Germinal center (tissue), 1 donor: ENCODE measurements around the gene CTPS2.

Source experiments
- DNase-seq: peaks from one replicate; pipeline ENCODE4 v3.0.0; 2012; ENCODE audit warnings: mixed read lengths, low spot score

CTPS2 gene

GRCh38 chrX:16711893-16712547 is 449 bp downstream of the CTPS2 start:
- peak; percentile 14 for DNase-seq

- DNase-seq, result peak; percentile 3
Measured at GRCh38 chrX:16711219-16711811, 1.2 kb downstream of the CTPS2 start.

DNA sequence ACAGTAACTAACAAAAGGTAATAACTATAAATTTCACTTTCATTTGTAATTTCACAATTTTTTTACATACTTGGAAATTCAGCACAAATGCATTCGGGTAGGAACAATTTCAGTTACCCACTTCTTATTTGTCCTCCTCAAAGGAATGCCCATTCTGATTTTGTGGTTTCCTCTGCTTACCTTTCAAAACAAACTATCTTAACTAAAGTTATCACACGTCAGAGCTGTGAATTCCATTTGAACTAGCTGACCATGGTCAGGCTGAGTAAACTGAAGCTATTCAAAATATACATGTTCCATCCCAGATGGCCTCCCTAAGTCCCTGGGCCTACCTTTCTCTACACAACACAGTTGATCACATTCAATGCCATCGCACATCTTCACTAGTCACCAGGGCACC is 4.5 kb downstream of the CTPS2 start:
- DNase-seq, result no peak

GRCh38 chrX:16705370-16705769 is 7.1 kb downstream of the CTPS2 start:
- DNase-seq, result no peak

DNA sequence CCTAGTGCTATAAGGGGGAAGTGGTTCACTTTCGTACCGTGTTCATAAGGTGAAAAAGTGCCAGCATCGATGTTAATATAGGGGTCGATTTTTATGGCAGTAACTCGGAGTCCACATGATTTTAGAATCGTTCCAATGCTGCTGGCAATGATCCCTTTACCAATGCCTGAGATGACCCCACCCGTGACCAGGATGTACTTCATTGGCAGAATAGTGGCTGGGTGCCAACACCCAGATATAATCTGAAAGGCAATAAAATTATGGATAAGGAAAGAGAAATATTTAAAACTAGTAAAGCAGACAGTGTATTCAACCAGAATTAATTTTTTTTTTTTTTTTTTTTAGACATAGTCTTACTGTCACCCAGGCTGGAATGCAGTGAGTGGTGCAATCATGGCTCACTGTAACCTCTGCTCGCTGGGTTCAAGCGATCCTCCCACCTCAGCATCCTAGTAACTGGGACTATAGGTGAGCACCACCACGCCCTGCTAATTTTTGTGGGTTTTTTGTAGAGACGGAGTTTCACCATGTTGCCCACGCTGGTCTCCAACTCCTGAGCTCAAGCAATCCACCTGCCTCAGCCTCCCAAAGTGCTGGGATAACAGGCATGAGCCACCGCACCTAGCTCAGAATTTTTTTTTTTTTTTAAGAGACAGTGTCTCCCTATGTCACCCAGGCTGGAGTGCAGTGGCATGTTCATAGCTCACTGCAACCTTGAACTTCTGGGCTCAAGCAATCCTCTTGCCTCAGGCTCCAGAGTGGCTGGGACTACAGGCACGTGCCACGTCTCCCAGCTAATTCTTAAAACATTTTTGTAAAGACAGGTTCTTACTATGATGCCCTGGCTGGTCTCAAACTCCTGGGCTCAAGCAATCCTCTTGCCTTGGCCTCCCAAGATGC is 9.5 kb downstream of the CTPS2 start:
- DNase-seq, result no peak

DNA sequence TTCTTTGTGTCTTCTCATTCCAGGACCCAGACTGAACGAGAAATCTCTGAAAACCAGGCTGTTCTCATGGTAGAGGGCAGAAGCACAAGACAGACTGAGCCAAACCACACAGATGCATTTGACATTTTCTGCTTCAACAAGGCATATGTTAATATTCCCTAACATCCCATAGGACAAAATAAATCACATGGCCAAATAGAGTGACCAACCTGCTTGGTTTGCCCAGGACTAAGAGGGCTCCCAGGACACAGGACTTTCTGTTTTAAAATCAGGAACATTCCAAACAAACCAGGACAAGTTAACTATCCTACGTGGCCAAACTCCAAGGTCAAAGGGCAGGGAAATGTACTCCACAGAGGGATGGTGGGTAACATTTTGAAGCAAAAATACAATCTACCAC is 11.7 kb downstream of the CTPS2 start:
- DNase-seq, result no peak

GRCh38 chrX:16699389-16699788 is 13.1 kb downstream of the CTPS2 start:
- DNase-seq, result no peak

DNA sequence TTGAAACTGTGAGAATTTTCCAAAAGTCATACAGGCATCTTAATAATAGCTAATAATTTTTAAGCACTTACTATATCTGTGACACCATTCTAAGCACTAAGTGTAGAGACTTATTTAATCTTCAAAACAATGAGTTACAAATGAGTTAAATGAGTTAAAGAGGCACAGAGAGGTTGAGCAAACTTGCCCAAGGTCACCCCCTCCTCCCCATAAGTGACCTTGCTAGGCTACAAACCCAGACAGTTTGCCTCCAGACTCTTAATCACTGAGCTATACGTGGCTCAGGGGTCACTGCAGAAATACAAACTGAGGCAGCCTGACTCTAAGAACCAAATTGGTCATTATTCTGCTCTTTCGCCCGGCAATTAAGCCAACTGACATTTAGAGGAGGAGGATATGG is 15.5 kb downstream of the CTPS2 start:
- no peak for DNase-seq

DNA sequence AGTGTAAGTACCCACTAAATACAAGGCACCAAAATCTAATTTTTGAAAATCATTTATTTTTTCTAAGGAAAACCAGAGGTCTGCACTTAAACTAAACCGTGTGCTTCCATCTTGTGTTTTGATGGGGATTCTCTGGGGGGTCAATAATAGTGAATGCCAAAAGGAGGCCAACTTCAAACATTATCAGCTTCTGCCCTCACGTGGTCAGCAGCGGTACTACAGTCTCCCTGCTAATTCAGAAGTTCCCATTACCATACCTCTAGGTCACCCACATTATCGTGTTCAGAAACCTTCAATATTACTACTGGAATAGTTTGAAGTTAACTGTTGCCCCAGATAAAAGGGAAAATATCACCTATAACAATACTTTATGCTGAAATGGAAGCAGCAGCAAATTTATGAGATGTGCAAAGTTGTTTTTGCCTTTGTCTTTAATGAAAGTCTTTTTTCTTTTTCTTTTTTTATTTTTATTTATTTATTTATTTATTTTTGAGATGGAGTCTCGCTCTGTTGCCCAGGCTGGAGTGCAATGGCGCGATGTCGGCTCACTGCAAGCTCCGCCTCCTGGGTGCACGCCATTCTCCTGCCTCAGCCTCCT is 17.3 kb downstream of the CTPS2 start:
- peak; percentile 38 for DNase-seq

GRCh38 chrX:16687514-16687913 is 25.0 kb downstream of the CTPS2 start:
- DNase-seq, result no peak

DNA sequence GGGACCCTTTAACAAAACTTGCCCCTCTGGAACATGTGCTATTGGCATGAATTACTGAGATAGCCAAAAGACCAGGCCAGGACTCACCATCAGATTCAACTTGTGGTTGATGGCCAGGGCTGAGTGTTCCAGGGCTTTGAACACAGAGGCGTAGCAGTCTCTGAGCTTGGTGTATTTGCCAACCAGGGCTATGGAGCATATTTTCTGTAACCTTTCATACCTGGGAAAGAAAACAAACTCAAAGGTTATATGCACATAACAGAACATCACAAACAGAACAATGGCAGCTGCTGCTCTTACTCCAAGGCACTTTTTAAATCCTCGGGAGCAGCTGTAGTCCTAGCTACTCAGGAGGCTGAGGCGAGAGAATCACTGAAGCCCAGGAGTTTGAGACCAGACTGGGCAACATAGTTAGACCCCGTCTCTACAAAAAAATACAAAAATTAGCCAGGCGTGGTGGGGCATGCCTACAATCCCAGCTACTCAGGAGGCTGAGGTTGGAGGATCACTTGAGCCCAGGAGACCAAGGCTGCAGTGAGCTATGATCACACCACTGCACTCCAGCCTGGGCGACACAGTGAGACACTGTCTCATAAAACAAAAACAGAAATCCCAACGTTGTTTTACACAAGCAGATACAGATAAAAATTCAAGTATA is 29.3 kb downstream of the CTPS2 start:
- DNase-seq, result no peak

DNA sequence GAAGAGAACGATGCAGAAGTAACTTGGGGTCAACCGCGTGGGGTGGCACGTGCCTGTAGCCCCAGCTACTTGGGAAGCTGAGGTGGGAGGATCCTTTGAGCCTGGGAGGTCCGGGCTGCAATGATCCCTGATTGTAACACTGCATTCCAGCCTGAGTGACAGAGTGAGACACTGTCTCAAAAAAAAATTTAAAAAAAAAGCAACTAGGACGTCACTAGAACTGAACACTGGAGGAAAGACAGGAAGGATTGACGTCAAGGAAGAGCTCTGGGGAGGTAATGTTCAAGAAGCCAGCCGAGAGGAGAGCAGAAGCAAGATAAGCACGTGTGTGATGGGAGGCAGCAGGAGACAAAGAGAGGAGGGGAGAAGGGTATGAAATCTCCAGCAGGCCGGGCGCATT is 33.8 kb downstream of the CTPS2 start:
- DNase-seq, result no peak

DNA sequence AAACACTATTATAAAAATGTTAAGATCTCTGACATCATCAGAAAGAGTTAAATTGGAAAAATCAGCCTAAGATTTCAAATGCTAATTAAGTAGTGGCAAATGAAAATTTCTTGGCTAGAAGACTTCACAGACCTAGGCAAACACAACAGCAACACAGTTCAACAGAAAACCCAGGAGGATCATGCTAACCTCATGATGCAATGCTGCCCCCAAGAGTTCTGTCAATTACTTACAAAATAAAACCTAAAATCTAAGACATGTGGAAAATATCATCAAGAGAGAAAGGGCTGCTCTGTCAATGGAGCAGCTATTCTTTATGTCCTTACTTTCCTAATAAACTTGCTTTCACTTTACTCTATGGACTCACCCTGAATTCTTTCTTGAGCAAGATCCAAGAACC is 41.5 kb downstream of the CTPS2 start:
- no peak for DNase-seq

GRCh38 chrX:16666541-16666940 is 45.9 kb downstream of the CTPS2 start:
- DNase-seq, result no peak

DNA sequence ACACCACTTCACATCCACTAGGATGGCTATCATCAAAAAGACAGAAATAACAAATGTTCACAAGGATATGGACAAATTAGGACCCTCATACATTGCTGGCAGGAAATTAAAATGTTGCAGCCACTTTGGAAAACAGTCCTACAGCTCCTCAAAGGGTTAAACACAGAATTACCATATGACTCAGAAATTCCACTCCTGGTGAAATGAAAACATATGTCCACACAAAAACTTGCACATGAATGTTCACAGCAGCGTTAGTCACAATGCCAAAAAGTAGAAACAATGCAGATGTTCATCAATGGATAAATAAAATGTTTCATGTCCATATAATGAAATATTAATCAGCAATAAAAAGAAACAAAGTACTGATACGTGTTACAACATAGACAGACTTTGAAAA is 47.4 kb downstream of the CTPS2 start:
- DNase-seq, result no peak

DNA sequence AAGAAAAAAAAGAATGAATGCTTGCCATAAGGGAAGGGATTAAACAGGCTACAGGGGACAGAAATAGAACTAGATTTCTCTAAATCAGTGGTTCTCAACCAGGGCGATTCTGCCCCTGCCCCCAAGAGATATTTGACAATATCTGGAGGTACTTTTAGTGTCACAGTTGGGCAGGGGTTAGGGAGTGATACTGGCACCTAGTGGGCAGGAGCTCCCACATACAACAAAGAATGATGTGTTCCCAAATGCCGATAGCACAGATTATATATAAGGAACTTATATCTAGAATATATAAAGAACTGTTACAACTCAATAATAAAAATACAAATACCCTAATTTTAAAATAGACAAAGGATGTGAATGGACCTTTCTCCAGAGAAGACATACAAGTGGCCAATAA is 47.8 kb downstream of the CTPS2 start:
- no peak for DNase-seq

DNA sequence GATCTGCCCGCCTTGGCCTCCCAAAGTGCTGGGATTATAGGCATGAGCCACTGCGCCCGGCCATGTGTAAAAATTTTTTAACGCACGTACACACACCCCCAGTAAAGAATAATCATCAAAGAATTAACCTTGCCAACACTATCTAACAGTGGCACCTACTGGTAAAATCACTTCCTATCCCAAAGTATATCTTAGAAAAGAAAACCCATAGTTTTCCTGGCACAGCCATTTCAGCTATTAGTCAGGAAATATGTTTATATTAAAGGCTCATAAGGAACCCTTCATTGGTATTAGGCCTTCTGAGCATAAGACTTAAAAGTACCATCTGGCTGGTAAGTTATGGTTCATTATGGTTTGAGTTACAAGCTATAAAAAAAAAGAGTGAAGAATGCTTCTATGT is 48.4 kb downstream of the CTPS2 start:
- no peak for DNase-seq

DNA sequence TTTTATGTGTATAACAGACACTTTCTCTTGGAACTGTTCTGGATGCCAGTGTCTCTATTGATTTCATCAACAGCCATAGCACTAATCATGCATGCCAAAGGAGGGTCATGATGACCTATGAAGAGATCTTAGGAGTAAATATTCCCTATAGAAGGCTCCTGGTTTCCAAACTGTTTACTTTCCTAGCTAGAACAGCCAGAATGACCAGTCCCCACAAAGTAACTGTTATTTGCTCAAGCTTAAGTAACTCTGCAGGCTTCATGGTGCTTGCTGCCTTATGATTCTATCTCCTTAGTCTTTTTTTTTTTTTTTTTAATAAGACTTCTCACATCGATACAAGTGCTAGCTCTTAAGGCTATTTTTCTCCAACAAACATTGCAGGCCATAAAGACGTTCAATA is 50.1 kb downstream of the CTPS2 start:
- no peak for DNase-seq

GRCh38 chrX:16661495-16661894 is 51.0 kb downstream of the CTPS2 start:
- no peak for DNase-seq

- DNase-seq, result no peak
Measured at GRCh38 chrX:16659321-16659720, 53.1 kb downstream of the CTPS2 start.

DNA sequence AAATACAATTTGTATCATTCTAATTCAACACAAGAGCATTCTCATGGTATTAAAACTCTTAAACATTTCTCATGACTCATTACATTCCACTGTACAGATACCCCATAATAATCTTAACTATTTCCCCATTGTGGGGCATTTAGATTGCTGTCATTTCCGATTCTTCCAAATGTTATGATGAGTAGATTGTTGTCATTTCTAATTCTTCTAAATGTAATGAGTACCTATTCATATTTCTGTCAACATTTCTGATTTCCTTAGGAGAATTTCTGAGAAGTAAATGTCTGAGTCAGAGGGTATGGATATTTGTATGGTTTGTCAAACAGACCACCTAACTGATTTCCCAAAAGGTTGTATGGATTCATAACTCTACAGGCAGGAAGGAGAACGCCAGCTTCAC is 54.2 kb downstream of the CTPS2 start:
- DNase-seq, result no peak

DNA sequence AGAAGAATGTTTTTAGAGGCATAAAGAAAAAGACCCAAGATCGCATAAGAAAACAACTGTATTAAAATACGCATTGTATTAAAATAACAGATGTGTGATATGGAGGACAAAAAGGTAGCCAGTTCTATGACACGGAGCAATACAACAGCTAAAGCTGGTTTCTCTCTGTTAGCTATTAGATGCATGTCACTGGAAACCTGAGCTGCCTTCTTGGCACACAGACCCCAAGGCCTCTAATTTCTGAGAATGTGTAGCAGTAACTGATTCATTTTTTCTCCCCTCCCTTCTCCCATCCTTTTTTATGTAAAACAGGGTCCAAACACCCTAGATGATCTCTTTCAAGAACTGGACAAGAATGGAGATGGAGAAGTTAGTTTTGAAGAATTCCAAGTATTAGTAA is 58.4 kb downstream of the CTPS2 start:
- no peak for DNase-seq
